Hepatocyte (in vitro differentiated cells): ENCODE measurements around the gene PCDHA10. TPM values are rescaled to one million over a fixed set of nuclear protein-coding genes. Genes with fewer than 3 reads are reported as not detected.
"Not testable (repeated sequence)": the region's sequence is repeated elsewhere in the genome, so short reads cannot be mapped to it uniquely, and the experiment has no call there.

Source experiments
- DNase-seq: peaks from one replicate; pipeline ENCODE4 v3.0.0-alpha.2; 2016; ENCODE audit warnings: low spot score
- H2AFZ ChIP-seq: fragments of 200-600 bp; sonication (generic); 2 replicates; pipeline ENCODE4 v1.6.0; 2016; ENCODE audit warnings: antibody characterized with exemption, mild to moderate bottlenecking
- H3K27ac ChIP-seq: fragments of 200-600 bp; sonication (generic); 2 replicates; pipeline ENCODE4 v1.5.1; 2016; ENCODE audit warnings: mild to moderate bottlenecking
- H3K27me3 ChIP-seq: fragments of 200-600 bp; sonication (generic); 2 replicates; pipeline ENCODE4 v1.6.1; 2016
- H3K36me3 ChIP-seq: fragments of 200-600 bp; sonication (generic); replicated peaks from 2 replicates; pipeline ENCODE4 v1.5.1; 2016; ENCODE audit warnings: low read depth; ENCODE audit not compliant: insufficient read depth
- H3K4me1 ChIP-seq: fragments of 200-600 bp; sonication (generic); 2 replicates; pipeline ENCODE4 v1.5.1; 2016; ENCODE audit warnings: mild to moderate bottlenecking, moderate library complexity; ENCODE audit not compliant: insufficient read depth
- H3K4me2 ChIP-seq: fragments of 200-600 bp; sonication (generic); 2 replicates; pipeline ENCODE4 v1.6.0; 2016
- H3K4me3 ChIP-seq: fragments of 200-600 bp; sonication (generic); 2 replicates; pipeline ENCODE4 v1.5.1; 2016; ENCODE audit warnings: mild to moderate bottlenecking
- H3K79me2 ChIP-seq: fragments of 200-600 bp; sonication (generic); 2 replicates; pipeline ENCODE4 v1.6.0; 2017; ENCODE audit warnings: mild to moderate bottlenecking
- H3K9me2 ChIP-seq: fragments of 200-600 bp; sonication (generic); replicated peaks from 2 replicates; pipeline ENCODE4 v1.6.0; 2017; ENCODE audit warnings: mild to moderate bottlenecking; ENCODE audit not compliant: insufficient read depth
- H3K9me3 ChIP-seq: fragments of 200-600 bp; sonication (generic); 2 replicates; pipeline ENCODE4 v1.5.1; 2016; ENCODE audit warnings: low read depth, mild to moderate bottlenecking
- H4K20me1 ChIP-seq: fragments of 200-600 bp; sonication (generic); 2 replicates; pipeline ENCODE4 v1.6.0; 2016; ENCODE audit warnings: mild to moderate bottlenecking; ENCODE audit not compliant: insufficient read depth, poor library complexity, severe bottlenecking
- CTCF ChIP-seq: fragments of 200-600 bp; sonication (generic); IDR thresholded peaks from 2 replicates; pipeline ENCODE4 v1.5.1; 2016; ENCODE audit warnings: antibody characterized with exemption, mild to moderate bottlenecking; ENCODE audit not compliant: poor library complexity
- EZH2 ChIP-seq: fragments of 200-600 bp; sonication (generic); IDR thresholded peaks from 2 replicates; pipeline ENCODE4 v1.6.1; 2016; ENCODE audit warnings: antibody characterized with exemption, mild to moderate bottlenecking, borderline replicate concordance
- EZH2phosphoT487 ChIP-seq: fragments of 200-600 bp; sonication (generic); IDR thresholded peaks from one replicate; pipeline ENCODE4 v1.6.1; 2018; ENCODE audit warnings: antibody characterized with exemption, mild to moderate bottlenecking, low read depth, moderate library complexity; ENCODE audit not compliant: unreplicated experiment, severe bottlenecking
- WGBS: methylation state at CpG from one replicate; pipeline ENCODE4 v1.1.6; 2016; ENCODE audit warnings: low lambda C conversion rate; ENCODE audit errors: missing lambda C conversion rate; 5-methylcytosine and 5-hydroxymethylcytosine counted together
- polyA plus RNA-seq: library from polyadenylated mRNA; unstranded; fragments of >200 nt; fragmentation: Nextera tagmentation; extraction: Ambion mirVana; gene quantifications from 2 replicates; pipeline ENCODE4 v1.2.1, GENCODE V29; 2016
- total RNA-seq: library from RNA; depleted of rRNA; stranded (reverse); fragments of >200 nt; gene quantifications from 2 replicates; pipeline ENCODE4 v1.2.3, GENCODE V29; 2014

The PCDHA10 gene
- total and polyA plus RNA-seq, 2 experiments from 2014 or later: 7.7 to 9.7 TPM

- no peak for DNase-seq
- no peaks in the 10 kb centered on the region for H3K36me3 ChIP-seq
- H3K4me3 ChIP-seq: no peak overlapping the region
- H3K9me2 ChIP-seq: no peaks in the 10 kb centered on the region
- H4K20me1 ChIP-seq: no peaks in the 10 kb centered on the region
- no peak overlapping the region for H3K27ac ChIP-seq
- peaks cover 28% of the 10 kb centered on the region for H3K79me2 ChIP-seq
- H3K27me3 ChIP-seq: no peaks in the 10 kb centered on the region
- no peaks in the 10 kb centered on the region for H3K4me1 ChIP-seq
- TF ChIP-seq EZH2: no peak
- TF ChIP-seq EZH2phosphoT487: no peak
- TF ChIP-seq CTCF: no peak
- H3K9me3 ChIP-seq: no peaks in the 10 kb centered on the region
- H2AFZ ChIP-seq: no peak overlapping the region
- H3K4me2 ChIP-seq: no peak overlapping the region
- 97% methylated on average over 41 of the region's 43 CpGs for WGBS
These were observed 46.8 kb upstream of the PCDHA10 start for GRCh38 chr5:140808889-140809291.

- peaks cover 34% of the 10 kb centered on the region for H3K9me3 ChIP-seq
- no peak within 1 kb of the TSS for H3K4me2 ChIP-seq
- no peaks in the 10 kb centered on the region for H4K20me1 ChIP-seq
- WGBS: 97% methylated on average over 37 of the region's 39 CpGs
- no peak for DNase-seq
- H2AFZ ChIP-seq: no peak within 1 kb of the TSS
- H3K36me3 ChIP-seq: no peaks in the 10 kb centered on the region
- no peaks in the 10 kb centered on the region for H3K27me3 ChIP-seq
- TF ChIP-seq EZH2phosphoT487 (no peak), CTCF (no peak), EZH2 (no peak)
- H3K9me2 ChIP-seq: no peaks in the 10 kb centered on the region
- no peak within 1 kb of the TSS for H3K27ac ChIP-seq
- no peaks in the 10 kb centered on the region for H3K79me2 ChIP-seq
- H3K4me1 ChIP-seq: no peaks in the 10 kb centered on the region
- no peak within 1 kb of the TSS for H3K4me3 ChIP-seq
These were observed 34.1 kb upstream of the PCDHA10 start, which contains the start of gene PCDHA5 for GRCh38 chr5:140821375-140822280. TSS of gene PCDHA5 (plus strand) at chr5:140821613.

GRCh38 chr5:140822281-140822629, 33.4 kb upstream of the PCDHA10 start:
- peaks cover 41% of the 10 kb centered on the region for H3K9me3 ChIP-seq
- WGBS: 95% methylated on average over 6 of the region's 6 CpGs
- DNase-seq: no peak
- H3K4me1 ChIP-seq: no peaks in the 10 kb centered on the region
- H4K20me1 ChIP-seq: no peaks in the 10 kb centered on the region
- H3K4me2 ChIP-seq: no peak overlapping the region
- H3K27me3 ChIP-seq: no peaks in the 10 kb centered on the region
- no peak overlapping the region for H2AFZ ChIP-seq
- H3K36me3 ChIP-seq: no peaks in the 10 kb centered on the region
- no peak for TF ChIP-seq EZH2phosphoT487
- TF ChIP-seq CTCF: no peak
- TF ChIP-seq EZH2: no peak
- no peaks in the 10 kb centered on the region for H3K9me2 ChIP-seq
- H3K27ac ChIP-seq: no peak overlapping the region
- no peak overlapping the region for H3K4me3 ChIP-seq
- H3K79me2 ChIP-seq: no peaks in the 10 kb centered on the region

- not testable (repeated sequence) for H3K4me2 ChIP-seq, H3K79me2 ChIP-seq, H2AFZ ChIP-seq, H3K4me3 ChIP-seq, H3K36me3 ChIP-seq, H3K27ac ChIP-seq, DNase-seq, H4K20me1 ChIP-seq, H3K9me2 ChIP-seq, H3K4me1 ChIP-seq, H3K27me3 ChIP-seq
- peaks cover 47% of the 10 kb centered on the region for H3K9me3 ChIP-seq
- 98% methylated on average over 48 of the region's 48 CpGs for WGBS
These were observed 32.7 kb upstream of the PCDHA10 start for GRCh38 chr5:140822969-140823368.
